Small intestine (tissue), 7 donors: Measurements from ENCODE around the gene UPK3A. TPM values are rescaled to one million over a fixed set of nuclear protein-coding genes. Genes with fewer than 3 reads are reported as not detected.

Experiments
- DNase-seq, 2 donors: peaks; one replicate each; pipeline versions ENCODE4 v3.0.0 to v3.0.0-alpha.2; 2013
- FAIRE-seq: peaks from 2 replicates; lab custom pipeline; 2012; peaks lifted over from hg19 to GRCh38; lab: Jason Lieb, UNC
- H3K27ac ChIP-seq, 3 donors: one replicate each; pipeline ENCODE4 v1.5.1; 2013; ENCODE audit warnings: low read length in 2 of 3, mild to moderate bottlenecking in 2 of 3, control low read depth in 1 of 3, inconsistent platforms in 1 of 3, low read depth in 1 of 3, moderate library complexity in 1 of 3
- H3K27me3 ChIP-seq, 3 donors: one replicate each; pipeline ENCODE4 v1.6.1; 2013; ENCODE audit warnings: low read length in 3 of 3, inconsistent platforms in 1 of 3; ENCODE audit not compliant: control insufficient read depth in 3 of 3, insufficient read depth in 3 of 3
- H3K36me3 ChIP-seq, 3 donors: one replicate each; pipeline ENCODE4 v1.6.1; 2013; ENCODE audit warnings: low read length in 3 of 3, inconsistent platforms in 1 of 3, low read depth in 1 of 3, mild to moderate bottlenecking in 1 of 3, moderate library complexity in 1 of 3; ENCODE audit not compliant: control insufficient read depth in 3 of 3, insufficient read depth in 2 of 3
- H3K4me1 ChIP-seq, 3 donors: one replicate each; pipeline ENCODE4 v1.6.1; 2013; ENCODE audit warnings: low read length in 2 of 3, inconsistent platforms in 1 of 3, low read depth in 1 of 3, mild to moderate bottlenecking in 1 of 3, moderate library complexity in 1 of 3; ENCODE audit not compliant: control insufficient read depth in 3 of 3, insufficient read depth in 2 of 3
- H3K4me3 ChIP-seq, 3 donors: one replicate each; pipeline ENCODE4 v1.5.1; 2013; ENCODE audit warnings: low read length in 3 of 3, control low read depth in 1 of 3, inconsistent platforms in 1 of 3, low read depth in 1 of 3, mild to moderate bottlenecking in 1 of 3, moderate library complexity in 1 of 3
- H3K9me3 ChIP-seq, 2 donors: one replicate each; pipeline ENCODE4 v1.6.1; 2013; ENCODE audit warnings: low read depth in 1 of 2, low read length in 1 of 2; ENCODE audit not compliant: control insufficient read depth in 2 of 2, insufficient read depth in 1 of 2
- WGBS, 3 donors: extraction: QIAGEN DNeasy Blood & Tissue Kit; methylation state at CpG; one replicate each; pipeline ENCODE4 v1.1.7; 2013; 5-methylcytosine and 5-hydroxymethylcytosine counted together
- polyA plus RNA-seq, 4 donors: library from polyadenylated mRNA; stranded (reverse) in 3 of 4; unstranded in 1 of 4; fragments of 200-250 nt in 3 of 4; fragments of 120-200 nt in 1 of 4; gene quantifications; one replicate each; pipeline versions ENCODE4 v1.2.1 to v1.2.3, GENCODE V29; 2013
- donor health status: healthy with polysubstance abuse.
- donor health status: control.
- donor health status: control.
- donor health status: Bipolar disorder and iron deficiency.
- donor health status: healthy.

The UPK3A gene
- polyA plus RNA-seq, 4 donors = 0.36 to 306 TPM; not detected in 2

GRCh38 chr22:45239681-45240051, 45.1 kb upstream of the UPK3A start:
- H3K4me3 ChIP-seq = peak overlapping the region; percentile 57 to 82 (median 69)
- H3K36me3 ChIP-seq = peaks cover 0 to 36% (median 0%) of the 10 kb centered on the region in 3 donors
- no peak for FAIRE-seq
- no peaks in the 10 kb centered on the region for H3K9me3 ChIP-seq
- DNase-seq = no peak
- peak overlapping the region in 1 of 3 donors; percentile 12 for H3K27ac ChIP-seq
- H3K4me1 ChIP-seq = peaks cover 3 to 14% (median 4%) of the 10 kb centered on the region in 3 donors
- 33 to 46% (median 41%) methylated on average over 8 of the region's 8 CpGs for WGBS, 3 donors
- no peaks in the 10 kb centered on the region for H3K27me3 ChIP-seq

GRCh38 chr22:45240104-45240809, 44.5 kb upstream of the UPK3A start:
- Histone ChIP-seq H3K9me3 (no peaks in the 10 kb centered on the region), H3K27me3 (no peaks in the 10 kb centered on the region), H3K4me3 (peak overlapping the region; percentile 57 to 82 (median 69)), H3K36me3 (peaks cover 0 to 32% (median 0%) of the 10 kb centered on the region in 3 donors), H3K4me1 (peaks cover 4 to 19% (median 7%) of the 10 kb centered on the region in 3 donors), H3K27ac (peak overlapping the region in 1 of 3 donors; percentile 28)
- no peak for FAIRE-seq
- no peak for DNase-seq
- WGBS, 3 donors = 1 to 2% (median 1%) methylated on average over 27 to 73 of the region's 73 CpGs

DNA sequence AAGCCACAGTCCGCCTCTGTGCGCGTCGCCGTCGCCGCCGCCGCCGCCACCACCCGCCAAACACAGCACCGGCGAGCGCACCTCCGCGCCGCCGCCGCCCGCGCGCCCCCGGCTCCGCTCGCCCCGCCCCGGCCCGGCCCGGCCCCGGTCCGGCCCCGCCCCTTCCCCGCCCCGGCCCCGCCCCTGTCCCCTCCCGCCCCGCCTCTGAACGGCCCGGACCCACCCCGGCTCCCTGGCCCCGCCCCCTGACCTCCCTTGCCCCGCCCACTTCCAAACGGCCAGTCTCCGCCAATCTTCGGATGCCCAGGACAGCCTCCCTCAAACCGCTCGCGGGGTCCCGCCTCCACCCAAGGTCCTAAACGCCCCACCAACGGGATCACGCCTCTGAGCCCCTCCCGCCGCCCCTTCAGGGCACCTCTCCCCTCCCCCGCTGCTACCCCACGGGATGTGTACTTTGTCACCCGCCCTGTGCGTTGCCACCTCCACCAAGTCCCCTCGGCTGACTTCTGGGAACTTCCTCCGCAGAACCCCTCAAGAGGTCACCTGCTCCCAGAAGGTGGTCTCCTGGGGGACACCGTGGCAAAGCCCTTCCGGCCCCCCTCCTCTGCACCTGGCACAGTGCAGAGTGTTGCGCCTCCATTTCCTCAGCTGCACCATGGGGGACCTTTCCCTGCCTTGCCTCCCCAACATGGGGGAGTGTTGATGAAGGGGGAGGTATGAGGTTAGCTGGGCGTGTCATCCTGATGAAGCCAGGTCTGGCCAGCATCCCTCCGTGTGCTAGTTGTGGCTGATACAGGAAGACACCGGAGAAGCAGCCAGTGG, 43.7 kb upstream of the UPK3A start, which contains the start of gene KIAA0930:
Gene KIAA0930 (minus strand): TSS at position 85 of the 822 bp plus-strand sequence. CDS start 191 bp downstream, outside the sequence.
- Histone ChIP-seq H3K4me1 (peaks cover 4 to 24% (median 9%) of the 10 kb centered on the region in 3 donors), H3K27ac (peak within 1 kb of the TSS in 2 of 3 donors; percentile 9 to 63), H3K9me3 (no peaks in the 10 kb centered on the region), H3K4me3 (peak within 1 kb of the TSS; percentile 57 to 82 (median 69)), H3K27me3 (no peaks in the 10 kb centered on the region), H3K36me3 (peaks cover 0 to 28% (median 0%) of the 10 kb centered on the region in 3 donors)
- WGBS, 3 donors = 7 to 19% (median 11%) methylated on average over 22 to 66 of the region's 66 CpGs
- DNase-seq (peak; percentile 69 to 81), FAIRE-seq (no peak)

DNA sequence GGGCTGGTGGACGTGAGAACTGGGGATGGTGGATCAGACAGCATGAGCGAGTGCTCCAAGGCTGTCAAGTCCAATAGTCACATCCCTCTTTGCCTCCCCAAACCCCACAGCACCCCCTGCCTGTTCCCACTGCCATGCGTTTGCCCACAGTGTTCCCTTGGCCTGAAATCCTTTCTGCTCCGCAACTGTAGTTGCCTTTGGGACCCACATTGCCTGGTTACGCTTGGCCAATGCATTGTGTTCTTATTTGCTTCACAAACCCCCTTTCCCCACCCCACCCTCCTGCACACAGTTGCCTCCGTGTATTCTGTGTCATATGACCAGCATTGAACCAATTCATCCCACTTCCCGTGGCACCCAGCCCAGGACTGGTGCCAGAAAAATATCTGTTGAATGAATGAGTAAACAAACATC, 42.0 kb upstream of the UPK3A start:
- no peak for FAIRE-seq
- H3K9me3 ChIP-seq = no peaks in the 10 kb centered on the region
- no peaks in the 10 kb centered on the region for H3K27me3 ChIP-seq
- WGBS, 3 donors = 54 to 63% (median 54%) methylated on average over 7 of the region's 7 CpGs
- no peak for DNase-seq
- H3K4me3 ChIP-seq = no peak overlapping the region
- peaks cover 0 to 12% (median 0%) of the 10 kb centered on the region in 3 donors for H3K36me3 ChIP-seq
- no peak overlapping the region for H3K27ac ChIP-seq
- H3K4me1 ChIP-seq = peaks cover 4 to 35% (median 9%) of the 10 kb centered on the region in 3 donors

DNA sequence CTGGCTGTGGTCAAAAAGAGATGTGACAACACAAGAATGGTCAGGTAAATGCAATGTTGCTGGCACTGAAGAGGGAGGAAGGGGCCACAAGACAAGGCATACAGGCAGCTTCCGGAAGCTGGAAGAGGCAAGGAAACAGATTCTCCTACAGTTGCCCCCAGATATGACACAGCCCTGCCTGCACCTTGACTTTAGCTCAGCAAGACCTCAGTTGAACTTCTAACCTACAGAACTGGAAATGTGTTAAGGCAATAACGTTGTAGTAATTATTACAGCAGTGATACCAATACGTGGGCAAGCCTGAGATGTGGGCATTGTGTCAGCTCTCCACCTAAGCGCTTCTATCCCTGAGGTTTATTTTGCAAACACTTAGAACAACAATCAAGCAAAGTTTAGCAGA, 39.8 kb upstream of the UPK3A start:
- no peak overlapping the region for H3K4me3 ChIP-seq
- H3K36me3 ChIP-seq = no peaks in the 10 kb centered on the region
- peak overlapping the region in 2 of 3 donors; percentile 65 to 89 for H3K27ac ChIP-seq
- H3K9me3 ChIP-seq = no peaks in the 10 kb centered on the region
- H3K27me3 ChIP-seq = no peaks in the 10 kb centered on the region
- FAIRE-seq (no peak), DNase-seq (peak; percentile 42 to 61)
- WGBS, 3 donors = 51 to 78% (median 70%) methylated on average over 4 of the region's 4 CpGs
- peaks cover 7 to 29% (median 9%) of the 10 kb centered on the region in 3 donors for H3K4me1 ChIP-seq

- peaks cover 6 to 25% (median 7%) of the 10 kb centered on the region in 3 donors for H3K4me1 ChIP-seq
- peak overlapping the region; percentile 89 to 95 (median 93) for H3K27ac ChIP-seq
- H3K9me3 ChIP-seq = no peaks in the 10 kb centered on the region
- WGBS, 3 donors = 13 to 43% (median 30%) methylated on average over 13 of the region's 13 CpGs
- no peak overlapping the region for H3K4me3 ChIP-seq
- no peaks in the 10 kb centered on the region for H3K36me3 ChIP-seq
- DNase-seq = peak; percentile 97 to 99
- no peaks in the 10 kb centered on the region for H3K27me3 ChIP-seq
- FAIRE-seq = peak; percentile 51
Measured at GRCh38 chr22:45246060-45246985, 38.4 kb upstream of the UPK3A start.

- no peak overlapping the region for H3K4me3 ChIP-seq
Measured at GRCh38 chr22:45248832-45249561, 35.8 kb upstream of the UPK3A start.

More at GRCh38 chr22:45248832-45249561, 35.8 kb upstream of the UPK3A start:
- Histone ChIP-seq H3K4me1 (peaks cover 6 to 25% (median 7%) of the 10 kb centered on the region in 3 donors), H3K27ac (peak overlapping the region in 2 of 3 donors; percentile 42 to 66), H3K9me3 (no peaks in the 10 kb centered on the region), H3K36me3 (no peaks in the 10 kb centered on the region), H3K27me3 (no peaks in the 10 kb centered on the region)
- peak in 1 of 2 donors; percentile 29 for DNase-seq
- 17 to 44% (median 24%) methylated on average over 8 of the region's 8 CpGs for WGBS, 3 donors
- no peak for FAIRE-seq
